Karpas-422 (cell line): Measurements from ENCODE around the gene ROBO4. TPM values are rescaled to one million over a fixed set of nuclear protein-coding genes. Genes with fewer than 3 reads are reported as not detected.

ENCODE experiments used
- DNase-seq: peaks from one replicate; pipeline ENCODE4 v3.0.0-alpha.2; 2015
- H2AFZ ChIP-seq: fragments of 200-600 bp; sonication (generic); 2 replicates; pipeline ENCODE4 v1.6.1; 2014; ENCODE audit warnings: antibody characterized with exemption, low read length, mixed read lengths
- H3K27ac ChIP-seq: fragments of 200-600 bp; sonication (generic); 2 replicates; pipeline ENCODE4 v1.5.1; 2014; ENCODE audit warnings: mild to moderate bottlenecking, low read length, moderate library complexity
- H3K27me3 ChIP-seq: fragments of 200-600 bp; sonication (generic); 2 replicates; pipeline ENCODE4 v1.6.1; 2014; ENCODE audit warnings: low read length, mixed read lengths
- H3K36me3 ChIP-seq: fragments of 200-600 bp; sonication (generic); 2 replicates; pipeline ENCODE4 v1.6.1; 2014; ENCODE audit warnings: low read length, mixed read lengths; ENCODE audit not compliant: insufficient read depth
- H3K4me1 ChIP-seq: fragments of 200-600 bp; sonication (generic); 2 replicates; pipeline ENCODE4 v1.6.1; 2014; ENCODE audit warnings: mild to moderate bottlenecking, low read length, mixed read lengths
- H3K4me2 ChIP-seq: fragments of 200-600 bp; sonication (generic); 2 replicates; pipeline ENCODE4 v1.6.1; 2014; ENCODE audit warnings: low read length, low read depth, mild to moderate bottlenecking; ENCODE audit not compliant: poor library complexity, severe bottlenecking
- H3K4me3 ChIP-seq: fragments of 200-600 bp; sonication (generic); 2 replicates; pipeline ENCODE4 v1.5.1; 2014; ENCODE audit warnings: mild to moderate bottlenecking, antibody characterized with exemption, low read length, mixed read lengths
- H3K79me2 ChIP-seq: fragments of 200-600 bp; sonication (generic); 2 replicates; pipeline ENCODE4 v1.6.1; 2014; ENCODE audit warnings: mild to moderate bottlenecking, low read length, mixed read lengths
- H3K9ac ChIP-seq: fragments of 200-600 bp; sonication (generic); 2 replicates; pipeline ENCODE4 v1.6.0; 2014; ENCODE audit warnings: low read length
- H3K9me2 ChIP-seq: fragments of 200-600 bp; sonication (generic), shearing (Covaris generic); replicated peaks from 2 replicates; pipeline ENCODE4 v1.6.0; 2014; ENCODE audit warnings: mild to moderate bottlenecking, low read length, moderate library complexity; ENCODE audit not compliant: insufficient read depth
- H3K9me3 ChIP-seq: fragments of 300-700, 200-600 bp; sonication (generic); 2 replicates; pipeline ENCODE4 v1.6.1; 2014; ENCODE audit warnings: low read length, mixed read lengths
- H4K20me1 ChIP-seq: fragments of 200-600 bp; sonication (generic); 2 replicates; pipeline ENCODE4 v1.6.1; 2014; ENCODE audit warnings: mild to moderate bottlenecking, antibody characterized with exemption, low read length, low read depth; ENCODE audit not compliant: insufficient read depth
- total RNA-seq: library from RNA; depleted of rRNA; stranded (reverse); fragments of >200 nt; shearing (Covaris generic); gene quantifications from 2 replicates; pipeline ENCODE4 v1.2.3, GENCODE V29; 2014; ENCODE audit warnings: low replicate concordance; rRNA removed

The ROBO4 gene
- not detected in 2 replicates for total RNA-seq

GRCh38 chr11:124897674-124898262 lies at the start of gene ROBO4:
TSS of gene ROBO4 (minus strand) at chr11:124897865. CDS start at chr11:124897795, 70 bp downstream.
- no peak within 1 kb of the TSS for H3K27ac ChIP-seq
- H3K4me2 ChIP-seq = no peak within 1 kb of the TSS
- H2AFZ ChIP-seq = no peak within 1 kb of the TSS
- no peaks in the 10 kb centered on the region for H3K9me2 ChIP-seq
- no peak within 1 kb of the TSS for H3K4me3 ChIP-seq
- H4K20me1 ChIP-seq = no peaks in the 10 kb centered on the region
- H3K79me2 ChIP-seq = no peaks in the 10 kb centered on the region
- no peak within 1 kb of the TSS for H3K9ac ChIP-seq
- H3K36me3 ChIP-seq = no peaks in the 10 kb centered on the region
- H3K4me1 ChIP-seq = no peaks in the 10 kb centered on the region
- no peaks in the 10 kb centered on the region for H3K9me3 ChIP-seq
- H3K27me3 ChIP-seq = no peaks in the 10 kb centered on the region
- no peak for DNase-seq

- Histone ChIP-seq H3K9me3 (no peaks in the 10 kb centered on the region), H3K4me2 (no peak overlapping the region), H2AFZ (no peak overlapping the region), H3K36me3 (no peaks in the 10 kb centered on the region), H3K4me3 (no peak overlapping the region), H3K27me3 (no peaks in the 10 kb centered on the region), H3K27ac (no peak overlapping the region), H3K4me1 (no peaks in the 10 kb centered on the region), H3K9ac (no peak overlapping the region), H3K79me2 (no peaks in the 10 kb centered on the region), H3K9me2 (no peaks in the 10 kb centered on the region), H4K20me1 (no peaks in the 10 kb centered on the region)
- DNase-seq = no peak
Observed at GRCh38 chr11:124946735-124947141, 49.1 kb upstream of the ROBO4 start.

GRCh38 chr11:124945826-124946225 lies 48.2 kb upstream of the ROBO4 start:
- H3K79me2 ChIP-seq = no peaks in the 10 kb centered on the region
- no peaks in the 10 kb centered on the region for H3K36me3 ChIP-seq
- H3K27ac ChIP-seq = no peak overlapping the region
- H3K9me2 ChIP-seq = no peaks in the 10 kb centered on the region
- H3K4me1 ChIP-seq = no peaks in the 10 kb centered on the region
- no peaks in the 10 kb centered on the region for H4K20me1 ChIP-seq
- H3K4me3 ChIP-seq = no peak overlapping the region
- H3K27me3 ChIP-seq = no peaks in the 10 kb centered on the region
- H3K9me3 ChIP-seq = no peaks in the 10 kb centered on the region
- no peak for DNase-seq
- H3K4me2 ChIP-seq = no peak overlapping the region
- H2AFZ ChIP-seq = no peak overlapping the region
- H3K9ac ChIP-seq = no peak overlapping the region

- Histone ChIP-seq H3K4me1 (no peaks in the 10 kb centered on the region), H3K36me3 (no peaks in the 10 kb centered on the region), H3K27me3 (no peaks in the 10 kb centered on the region), H4K20me1 (no peaks in the 10 kb centered on the region), H3K4me3 (no peak overlapping the region), H3K79me2 (no peaks in the 10 kb centered on the region), H3K4me2 (no peak overlapping the region), H3K9ac (no peak overlapping the region), H3K9me3 (no peaks in the 10 kb centered on the region), H3K9me2 (no peaks in the 10 kb centered on the region), H3K27ac (no peak overlapping the region), H2AFZ (no peak overlapping the region)
- no peak for DNase-seq
Observed at GRCh38 chr11:124944565-124944964, 46.9 kb upstream of the ROBO4 start.

GRCh38 chr11:124943741-124944140 lies 46.1 kb upstream of the ROBO4 start:
- Histone ChIP-seq H3K79me2 (no peaks in the 10 kb centered on the region), H3K4me3 (no peak overlapping the region), H3K9ac (no peak overlapping the region), H3K9me3 (no peaks in the 10 kb centered on the region), H3K27ac (no peak overlapping the region), H3K27me3 (no peaks in the 10 kb centered on the region), H3K36me3 (no peaks in the 10 kb centered on the region), H3K4me1 (no peaks in the 10 kb centered on the region), H2AFZ (no peak overlapping the region), H3K4me2 (no peak overlapping the region), H3K9me2 (no peaks in the 10 kb centered on the region), H4K20me1 (no peaks in the 10 kb centered on the region)
- no peak for DNase-seq

DNA sequence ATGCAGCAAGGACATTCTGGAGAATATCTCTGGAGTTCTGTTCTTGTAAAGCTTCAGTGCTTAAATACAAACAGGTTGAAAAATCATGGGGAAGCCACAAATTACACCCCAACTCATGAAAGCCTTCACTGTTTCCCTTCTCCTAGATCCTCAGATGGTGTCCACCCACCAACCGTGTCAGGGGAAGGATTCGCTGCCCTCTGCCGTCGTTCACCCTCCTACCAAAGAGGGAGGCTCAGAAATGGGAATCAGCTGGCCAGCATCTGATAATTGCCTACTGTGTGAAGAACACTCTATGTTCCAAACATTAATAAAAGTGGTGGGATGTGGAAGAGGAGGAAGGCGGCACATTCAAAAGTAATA lies 45.6 kb upstream of the ROBO4 start:
- no peaks in the 10 kb centered on the region for H3K27me3 ChIP-seq
- no peaks in the 10 kb centered on the region for H3K4me1 ChIP-seq
- no peak overlapping the region for H3K4me3 ChIP-seq
- no peak overlapping the region for H2AFZ ChIP-seq
- H3K9me2 ChIP-seq = no peaks in the 10 kb centered on the region
- H3K9ac ChIP-seq = no peak overlapping the region
- no peaks in the 10 kb centered on the region for H4K20me1 ChIP-seq
- DNase-seq = no peak
- H3K36me3 ChIP-seq = no peaks in the 10 kb centered on the region
- H3K79me2 ChIP-seq = no peaks in the 10 kb centered on the region
- no peak overlapping the region for H3K4me2 ChIP-seq
- H3K27ac ChIP-seq = no peak overlapping the region
- no peaks in the 10 kb centered on the region for H3K9me3 ChIP-seq

DNA sequence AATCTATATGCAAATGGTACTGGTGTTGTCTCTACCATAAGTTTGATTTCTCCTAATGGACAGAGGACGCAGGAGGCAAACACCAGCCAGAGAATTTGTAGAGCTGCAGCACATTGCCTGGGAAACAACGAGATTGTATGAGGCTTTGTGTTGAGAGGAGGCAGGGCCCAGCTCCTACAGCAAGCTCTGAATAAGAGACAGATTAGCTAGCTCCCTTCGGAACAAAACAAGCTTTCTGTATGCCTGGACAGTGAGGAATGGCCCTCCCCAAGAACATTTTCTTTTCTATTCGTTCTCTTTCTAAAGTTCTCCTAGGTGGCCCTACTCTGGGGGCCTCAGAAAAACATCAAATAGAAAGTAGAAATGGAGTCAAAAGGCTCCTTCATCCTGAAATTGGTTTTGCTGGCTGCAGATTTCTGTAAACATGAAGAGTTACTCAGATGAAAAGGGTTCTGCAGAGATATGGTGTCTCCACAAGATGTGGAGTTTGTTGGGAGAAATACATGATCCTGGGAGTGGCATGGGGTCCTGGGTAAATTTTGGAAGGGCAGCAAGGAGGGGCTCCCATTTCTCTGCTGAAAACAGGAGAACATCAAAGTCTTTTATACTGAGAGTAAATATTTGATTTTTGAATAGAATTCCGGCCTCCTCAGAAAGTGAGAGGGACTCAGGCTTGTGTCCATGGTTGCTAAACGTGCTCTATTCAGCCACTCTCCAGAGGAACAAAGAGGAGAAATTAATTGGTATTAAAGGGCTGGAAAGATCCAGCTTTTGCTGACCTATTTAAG lies 45.0 kb upstream of the ROBO4 start:
- no peak for DNase-seq
- no peaks in the 10 kb centered on the region for H3K79me2 ChIP-seq
- no peaks in the 10 kb centered on the region for H3K9me2 ChIP-seq
- H3K9ac ChIP-seq = no peak overlapping the region
- no peaks in the 10 kb centered on the region for H3K27me3 ChIP-seq
- H4K20me1 ChIP-seq = no peaks in the 10 kb centered on the region
- H3K4me2 ChIP-seq = no peak overlapping the region
- H3K4me1 ChIP-seq = no peaks in the 10 kb centered on the region
- H2AFZ ChIP-seq = no peak overlapping the region
- H3K36me3 ChIP-seq = no peaks in the 10 kb centered on the region
- no peaks in the 10 kb centered on the region for H3K9me3 ChIP-seq
- no peak overlapping the region for H3K4me3 ChIP-seq
- no peak overlapping the region for H3K27ac ChIP-seq

DNA sequence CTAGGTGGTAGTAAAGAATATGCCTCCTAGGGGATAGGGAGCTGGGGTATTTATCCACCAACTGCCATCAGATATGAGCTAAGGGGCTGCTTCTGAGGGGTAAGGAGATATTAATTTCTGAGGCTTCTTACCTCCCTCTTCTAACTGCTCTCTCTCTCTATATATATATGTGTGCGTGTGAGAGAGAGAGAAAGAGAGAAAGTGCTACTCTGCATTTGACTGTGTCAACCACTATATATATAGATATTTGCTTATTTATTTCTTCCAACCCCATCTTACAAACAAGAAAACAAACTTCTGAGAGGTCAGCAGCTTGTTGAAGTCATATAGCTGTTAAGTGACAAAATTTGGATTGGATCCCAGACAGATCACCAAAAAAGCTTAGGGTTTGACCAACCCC lies 44.0 kb upstream of the ROBO4 start:
- H3K9me3 ChIP-seq = no peaks in the 10 kb centered on the region
- H2AFZ ChIP-seq = no peak overlapping the region
- no peak overlapping the region for H3K4me3 ChIP-seq
- no peaks in the 10 kb centered on the region for H4K20me1 ChIP-seq
- no peaks in the 10 kb centered on the region for H3K79me2 ChIP-seq
- DNase-seq = no peak
- no peak overlapping the region for H3K9ac ChIP-seq
- H3K27ac ChIP-seq = no peak overlapping the region
- H3K9me2 ChIP-seq = no peaks in the 10 kb centered on the region
- H3K4me1 ChIP-seq = no peaks in the 10 kb centered on the region
- H3K4me2 ChIP-seq = no peak overlapping the region
- H3K27me3 ChIP-seq = no peaks in the 10 kb centered on the region
- H3K36me3 ChIP-seq = no peaks in the 10 kb centered on the region
